HG02885 (cell line): ENCODE data around the gene CPZ.
"Not testable (repeated sequence)": the region's sequence is repeated elsewhere in the genome, so short reads cannot be mapped to it uniquely, and the experiment has no call there.

Source experiments
- ATAC-seq: cut with Tn5 transposase; IDR thresholded peaks from one replicate; pipeline ENCODE4 v1.9.1; 2021; ENCODE audit warnings: mild to moderate bottlenecking; ENCODE audit not compliant: unreplicated experiment, poor library complexity

Gene CPZ

GRCh38 chr4:8607603-8608481 lies 15.3 kb downstream of the CPZ start:
- peak; percentile 46 for ATAC-seq

GRCh38 chr4:8608714-8609391 lies 16.3 kb downstream of the CPZ start:
- no peak for ATAC-seq

- no peak for ATAC-seq
Measured at GRCh38 chr4:8609406-8609805, 16.8 kb downstream of the CPZ start.

- ATAC-seq, result no peak
Measured at GRCh38 chr4:8609824-8610350, 17.3 kb downstream of the CPZ start.

- no peak for ATAC-seq
Measured at GRCh38 chr4:8610858-8611616, 18.5 kb downstream of the CPZ start.

- no peak for ATAC-seq
Measured at GRCh38 chr4:8612646-8613045, 20.1 kb downstream of the CPZ start.

- no peak for ATAC-seq
Measured at GRCh38 chr4:8613421-8614364, 21.1 kb downstream of the CPZ start.

GRCh38 chr4:8614365-8615193 lies 22.0 kb downstream of the CPZ start:
- no peak for ATAC-seq

- ATAC-seq, result no peak
Measured at GRCh38 chr4:8615366-8615765, 22.8 kb downstream of the CPZ start.

- no peak for ATAC-seq
Measured at GRCh38 chr4:8615921-8616787, 23.6 kb downstream of the CPZ start.

- no peak for ATAC-seq
Measured at GRCh38 chr4:8616831-8617230, 24.3 kb downstream of the CPZ start.

GRCh38 chr4:8617486-8618040 lies 25.0 kb downstream of the CPZ start:
- no peak for ATAC-seq

GRCh38 chr4:8618421-8618820 lies 25.9 kb downstream of the CPZ start:
- no peak for ATAC-seq

GRCh38 chr4:8618961-8619720 lies 26.6 kb downstream of the CPZ start:
- no peak for ATAC-seq

- ATAC-seq, result not testable (repeated sequence)
Measured at GRCh38 chr4:8621135-8621534, 28.6 kb downstream of the CPZ start.

GRCh38 chr4:8624601-8625272 lies 32.2 kb downstream of the CPZ start:
- ATAC-seq, result not testable (repeated sequence)
